ENCODE measurements around the gene PNMT. TPM values are rescaled to one million over a fixed set of nuclear protein-coding genes. Genes with fewer than 3 reads are reported as not detected.
A peak's percentile ranks its signal among the peaks of the same experiment; 100 is the strongest.

The PNMT gene
- total and polyA plus RNA-seq, 2 of the 8 experiments (the other 6 are each of a cell fraction or from before 2014, with no cell fraction given), result 5.6 to 10.9 TPM

DNA sequence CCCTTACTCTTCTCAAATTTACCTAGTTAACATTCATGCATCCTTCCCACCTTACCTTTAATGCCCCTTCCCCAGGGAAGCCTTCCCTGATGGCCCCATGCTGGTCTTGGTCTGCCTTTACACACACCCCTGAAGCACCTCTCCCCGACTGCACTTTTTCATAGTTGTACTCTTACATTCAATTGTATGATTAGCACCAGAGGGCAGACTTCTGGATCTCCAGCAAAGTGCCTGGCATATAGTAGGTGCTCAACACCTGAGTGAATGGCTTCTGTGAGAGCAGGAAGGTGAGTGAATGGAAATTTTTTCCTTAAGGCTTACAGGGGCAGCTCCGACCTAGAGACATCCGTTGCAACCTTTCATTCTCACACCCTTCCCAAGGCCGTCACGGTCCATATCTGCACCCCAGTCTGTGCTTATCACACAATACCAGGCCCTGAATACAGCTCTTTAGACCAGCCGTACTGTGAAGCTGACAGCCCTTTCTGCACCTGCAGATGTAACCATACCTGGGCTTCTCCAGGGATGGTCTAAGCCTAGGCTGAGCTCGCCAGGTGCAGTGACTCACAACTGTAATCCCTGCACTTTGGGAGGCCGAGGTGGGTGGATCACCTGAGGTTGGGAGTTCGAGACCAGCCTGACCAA lies 15.2 kb downstream of the PNMT start:
- Histone ChIP-seq H2AK5ac (ENCODE audit: low read depth, low read length) (0 out of 2 replicates have a peak overlapping the region, but pooled peaks have one; percentile 28), H3K23ac (ENCODE audit: insufficient read length) (no peak overlapping the region), H3K56ac (replicated peaks; ENCODE audit: insufficient read length, low read depth, low read length) (no peak overlapping the region), H2BK20ac (ENCODE audit: low read length) (no peak overlapping the region), H3K4ac (replicated peaks; ENCODE audit: insufficient read length, low read depth, low read length) (no peak overlapping the region), H4K91ac (replicated peaks; ENCODE audit: insufficient read length, low read length) (peak overlapping the region; percentile 6), H3K14ac (ENCODE audit: insufficient read length) (no peak overlapping the region), H3K4me2 (ENCODE audit: insufficient read depth in 1 of 2, low read depth in 2 of 2, low read length in 2 of 2) (no peak overlapping the region), H3K9ac (replicated peaks in 1 of 4; ENCODE audit: extremely low read depth in 1 of 4, low read depth in 3 of 4, low read length in 3 of 4) (no peak overlapping the region), H2BK15ac (ENCODE audit: low read length) (no peak overlapping the region), H3K23me2 (ENCODE audit: low read depth, low read length) (peaks cover 6% of the 10 kb centered on the region), H3K18ac (ENCODE audit: extremely low read depth, low read length) (no peak overlapping the region), H3K4me3 (ENCODE audit: extremely low read depth in 1 of 4, insufficient read depth in 2 of 4, low read depth in 3 of 4, low read length in 4 of 4) (no peak overlapping the region), H3K79me1 (ENCODE audit: low read depth, low read length) (0 out of 2 replicates have a peak, but pooled peaks cover 2% of the 10 kb centered on the region), H2BK120ac (replicated peaks; ENCODE audit: low read depth, low read length) (no peak overlapping the region), H3K27me3 (replicated peaks in 1 of 4; ENCODE audit: control insufficient read depth in 3 of 4, extremely low read depth in 1 of 4, insufficient read depth in 3 of 4, low read length in 3 of 4) (no peaks in the 10 kb centered on the region), H2BK5ac (ENCODE audit: low read depth, low read length) (no peak overlapping the region), H4K20me1 (replicated peaks in 1 of 2; ENCODE audit: control insufficient read depth in 1 of 2, insufficient read depth in 2 of 2, low read length in 2 of 2) (no peaks in the 10 kb centered on the region), H3K27ac (ENCODE audit: low read depth, low read length) (no peak overlapping the region), H3K79me2 (ENCODE audit: control insufficient read depth in 1 of 2, insufficient read depth in 2 of 2, low read length in 2 of 2) (peaks cover 0 to 4% of the 10 kb centered on the region in 2 experiments; a peak in 1 of 4 replicates), H2BK12ac (ENCODE audit: low read depth, low read length) (no peak overlapping the region), H4K5ac (ENCODE audit: insufficient read length, low read depth, low read length) (no peak overlapping the region), H3K4me1 (replicated peaks in 1 of 4; ENCODE audit: control insufficient read depth in 3 of 4, insufficient read depth in 4 of 4, low read length in 3 of 4) (peaks cover 3 to 12% (median 3%) of the 10 kb centered on the region in 4 experiments), H3K9me3 (ENCODE audit: insufficient read depth in 2 of 2, low read depth in 1 of 2, low read length in 1 of 2) (no peaks in the 10 kb centered on the region), H3K36me3 (ENCODE audit: control insufficient read depth in 2 of 4, insufficient read depth in 4 of 4, low read length in 3 of 4) (peaks cover 0 to 5% (median 0%) of the 10 kb centered on the region in 4 experiments; a peak in 4 of 8 replicates), H4K8ac (ENCODE audit: extremely low read depth, insufficient read depth, low read length) (no peak overlapping the region), H2AFZ (ENCODE audit: low read length) (no peak overlapping the region)
- WGBS, 2 experiments (ENCODE audit: extremely low coverage in 1 of 2, insufficient coverage in 1 of 2, insufficient read length in 1 of 2, insufficient replicate concordance in 2 of 2, low coverage in 1 of 2, low lambda C conversion rate in 2 of 2, missing lambda C conversion rate in 1 of 2), result 89% methylated on average over 9 of the region's 9 CpGs; no CpG with 5 or more reads in 1 of the 2 experiments
- TF ChIP-seq TBP (IDR thresholded peaks at IDR 0.05; ENCODE audit: low read depth, low read length) (no peak), GABPA (IDR thresholded peaks at IDR 0.05; ENCODE audit: borderline replicate concordance, insufficient read depth, low read length) (no peak), RNF2 (IDR thresholded peaks at IDR 0.05; ENCODE audit: borderline replicate concordance, low read depth, low read length, missing control alignments, poor library complexity, severe bottlenecking) (no peak), CTBP2 (IDR thresholded peaks at IDR 0.05; ENCODE audit: borderline replicate concordance, insufficient read depth, insufficient read length, low read length) (no peak), KDM1A (IDR thresholded peaks at IDR 0.05; ENCODE audit: borderline replicate concordance, low read length) (no peak), CBX8 (IDR thresholded peaks at IDR 0.05; ENCODE audit: borderline replicate concordance, low read depth, low read length) (no peak), EP300 (IDR thresholded peaks at IDR 0.05; ENCODE audit: borderline replicate concordance in 1 of 2, low read depth in 2 of 2, low read length in 2 of 2) (no peak), POU5F1 (IDR thresholded peaks at IDR 0.05; ENCODE audit: low read depth, low read length) (no peak), TAF1 (IDR thresholded peaks at IDR 0.05; ENCODE audit: low read depth, low read length) (no peak)
- TF ChIP-seq, protein P1, sequence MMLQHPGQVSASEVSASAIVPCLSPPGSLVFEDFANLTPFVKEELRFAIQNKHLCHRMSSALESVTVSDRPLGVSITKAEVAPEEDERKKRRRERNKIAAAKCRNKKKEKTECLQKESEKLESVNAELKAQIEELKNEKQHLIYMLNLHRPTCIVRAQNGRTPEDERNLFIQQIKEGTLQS (IDR thresholded peaks at IDR 0.05; ENCODE audit: insufficient read depth, low read depth, low read length), result no peak
- CTCF ChIA-PET (ENCODE audit: partially characterized antibody), result interaction anchor here (0.6 to 52.4 kb wide), 13 partner anchors 13 to 232 kb away, joined by 3 to 1885 read pairs (median 4); partner anchors contain the start of genes ERBB2, MED1, PNMT and PPP1R1B
- POLR2A ChIA-PET (ENCODE audit: partially characterized antibody), result interaction anchor here (0.9 to 38.1 kb wide), 4 partner anchors 7 to 44 kb away, joined by 3 to 708 read pairs (median 356); partner anchors contain the start of genes ERBB2, PGAP3, PNMT and TCAP
- DNase-seq (ENCODE audit: low read depth in 1 of 2, low spot score in 2 of 2) (no peak), FAIRE-seq (no peak)
